K562 treated with DMSO at 1 percent for 12 hours (cell line): ENCODE data around the gene RPS27L. TPM values are rescaled to one million over a fixed set of nuclear protein-coding genes. Genes with fewer than 3 reads are reported as not detected.

Experiments used
- total RNA-seq: library from RNA; unstranded; fragments of 300-600 nt; gene quantifications from 2 replicates; pipeline ENCODE4 v1.2.3, GENCODE V29; 2022; ENCODE audit not compliant: insufficient read depth

The RPS27L gene
- 71.8 and 78.8 TPM in 2 replicates for total RNA-seq

DNA sequence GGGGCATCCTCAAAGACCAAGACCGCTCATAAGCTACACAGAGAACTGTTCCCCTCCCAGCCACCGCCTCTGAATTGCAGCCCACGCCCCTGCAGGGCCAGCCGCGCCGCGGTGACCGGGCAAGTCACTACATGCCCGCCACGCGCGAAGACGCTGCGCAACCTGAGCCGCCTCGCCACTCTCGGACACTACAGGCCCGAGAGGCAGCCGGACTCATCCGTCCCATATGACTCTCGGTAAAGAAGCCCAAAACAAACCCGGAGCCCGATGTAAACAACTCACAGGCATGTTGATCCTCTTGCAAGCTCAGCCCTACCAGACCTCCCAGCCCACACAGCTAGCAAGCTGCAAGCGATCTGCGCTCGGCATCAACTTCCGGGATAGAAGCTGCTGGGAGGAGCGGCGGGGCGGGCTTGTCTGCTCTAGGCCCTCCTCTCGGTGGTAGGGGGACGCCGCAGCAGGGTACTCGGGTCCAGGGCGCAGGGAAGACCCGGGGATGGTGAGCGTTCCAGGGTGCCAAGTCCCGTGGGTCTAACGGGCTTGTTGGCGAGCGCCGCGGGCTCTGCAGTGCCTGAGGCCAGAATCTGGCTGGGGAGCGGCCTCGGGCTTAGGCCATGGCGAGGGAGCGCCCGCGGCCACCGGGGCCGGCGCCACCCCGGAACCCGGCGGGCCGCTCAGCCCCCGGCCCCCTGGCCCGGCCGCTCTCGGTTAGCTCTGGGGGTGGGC, at the start of gene RPS27L:
TSS of gene RPS27L (minus strand) at position 360 of the 726 bp plus-strand sequence. CDS start at position 288, 72 bp downstream.

DNA sequence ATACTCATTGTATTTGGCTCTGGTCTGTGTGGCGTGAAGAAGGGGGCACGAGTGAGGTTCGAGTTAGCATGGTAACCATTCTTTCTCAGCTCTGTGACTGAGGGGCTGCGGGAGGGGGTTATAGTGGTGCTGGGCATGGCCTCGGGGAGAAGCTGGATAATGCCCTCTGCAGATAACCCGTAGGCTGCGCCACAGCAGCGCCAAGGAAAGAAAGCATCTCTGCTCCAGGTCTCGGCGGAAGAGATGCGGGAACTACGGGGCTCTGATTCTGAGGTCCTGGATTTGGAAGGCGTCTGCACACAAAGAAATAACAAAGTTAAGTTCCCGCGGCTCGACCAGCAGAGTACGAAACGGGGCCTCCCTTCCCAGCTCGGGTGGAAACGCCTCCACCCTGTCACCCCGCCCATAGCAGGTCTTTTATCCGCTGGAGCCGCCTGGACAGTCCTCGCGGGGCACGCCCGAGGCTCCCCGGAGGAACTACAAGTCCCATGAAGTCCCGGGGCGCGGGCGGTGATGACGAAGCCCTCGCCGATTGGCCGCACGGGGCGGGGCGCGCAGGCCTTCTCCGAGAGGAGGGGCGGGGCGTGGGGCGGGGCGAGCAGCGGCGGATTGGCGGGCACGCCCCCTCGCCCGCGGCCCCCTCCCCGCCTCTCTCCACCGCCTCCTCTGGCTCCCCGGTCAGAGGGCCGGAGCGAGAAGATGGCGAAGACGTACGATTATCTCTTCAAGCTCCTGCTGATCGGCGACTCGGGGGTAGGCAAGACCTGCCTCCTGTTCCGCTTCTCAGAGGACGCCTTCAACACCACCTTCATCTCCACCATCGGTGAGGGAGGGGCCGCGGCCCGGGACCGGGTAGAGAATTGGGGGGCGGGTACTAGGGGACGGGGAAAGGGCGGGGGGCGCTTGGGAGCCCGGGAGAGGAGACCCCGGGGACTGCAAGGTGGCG, 31.9 kb upstream of the RPS27L start, which contains the start of gene RAB8B:
TSS of gene RAB8B (plus strand) at position 681 of the 946 bp plus-strand sequence. CDS start at position 700, 19 bp downstream.

DNA sequence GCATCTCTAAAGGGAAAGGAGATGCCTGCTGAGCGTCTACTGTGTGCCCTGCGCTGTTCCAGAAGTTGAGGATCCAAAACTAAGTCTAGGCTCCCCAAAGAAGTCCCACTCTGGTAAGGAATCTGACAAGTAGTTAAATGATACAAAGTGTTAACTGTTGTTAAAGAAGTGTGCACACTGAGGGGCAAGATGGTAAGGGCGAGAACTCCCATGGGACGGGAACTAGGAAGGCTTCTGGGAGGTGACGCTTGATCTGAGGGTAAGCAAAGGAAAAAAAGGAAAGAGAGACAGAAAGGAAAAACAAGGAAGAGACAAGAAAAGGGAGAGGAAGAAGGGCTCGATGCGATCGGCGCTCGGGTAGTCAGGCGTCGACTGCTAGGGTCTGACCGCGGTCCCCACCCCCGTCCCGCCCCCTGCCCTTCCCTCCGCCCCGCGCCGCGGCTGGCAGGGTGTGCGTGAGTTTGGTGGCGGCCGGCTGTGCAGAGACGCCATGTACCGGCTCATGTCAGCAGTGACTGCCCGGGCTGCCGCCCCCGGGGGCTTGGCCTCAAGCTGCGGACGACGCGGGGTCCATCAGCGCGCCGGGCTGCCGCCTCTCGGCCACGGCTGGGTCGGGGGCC, 35.8 kb downstream of the RPS27L start, which contains the start of gene LACTB:
TSS of gene LACTB (plus strand) at position 480 of the 620 bp plus-strand sequence. CDS start at position 491, 11 bp downstream.

Other genes starting within 250 kb of the RPS27L start
- 45.7 and 73.9 TPM in 2 replicates for gene TPM1, start 114.7 kb downstream of the RPS27L start, total RNA-seq
- gene LACTB, start 35.6 kb downstream of the RPS27L start, total RNA-seq = 16.8 and 31.5 TPM in 2 replicates
- 5.8 and 9.9 TPM in 2 replicates for gene RAB8B, start 32.1 kb upstream of the RPS27L start, total RNA-seq
- 3.7 and 14.0 TPM in 2 replicates for gene APH1B, start 120.1 kb upstream of the RPS27L start, total RNA-seq
- gene CA12, start 224.4 kb upstream of the RPS27L start, total RNA-seq = 0.73 and 1.4 TPM in 2 replicates